GM12891 (cell line): Measurements from ENCODE around the gene STXBP5.

Experiments used
- POLR2A ChIP-seq: IDR thresholded peaks from 2 replicates; pipeline ENCODE4 v1.6.1; 2011; ENCODE audit warnings: low read depth, low read length, control low read depth
- POLR2AphosphoS5 ChIP-seq: IDR thresholded peaks from 2 replicates; pipeline ENCODE4 v1.6.1; 2011; ENCODE audit warnings: low read depth, low read length, control low read depth
- POU2F2 ChIP-seq: IDR thresholded peaks from 2 replicates; pipeline ENCODE4 v1.6.1; 2011; ENCODE audit warnings: low read depth, mild to moderate bottlenecking, control low read depth, low read length, moderate library complexity
- SPI1 ChIP-seq: IDR thresholded peaks from 2 replicates; pipeline ENCODE4 v1.6.1; 2011; ENCODE audit warnings: low read depth, low read length, control low read depth
- TAF1 ChIP-seq: IDR thresholded peaks from 2 replicates; pipeline ENCODE4 v1.6.1; 2011; ENCODE audit warnings: low read depth, low read length, control low read depth

DNA sequence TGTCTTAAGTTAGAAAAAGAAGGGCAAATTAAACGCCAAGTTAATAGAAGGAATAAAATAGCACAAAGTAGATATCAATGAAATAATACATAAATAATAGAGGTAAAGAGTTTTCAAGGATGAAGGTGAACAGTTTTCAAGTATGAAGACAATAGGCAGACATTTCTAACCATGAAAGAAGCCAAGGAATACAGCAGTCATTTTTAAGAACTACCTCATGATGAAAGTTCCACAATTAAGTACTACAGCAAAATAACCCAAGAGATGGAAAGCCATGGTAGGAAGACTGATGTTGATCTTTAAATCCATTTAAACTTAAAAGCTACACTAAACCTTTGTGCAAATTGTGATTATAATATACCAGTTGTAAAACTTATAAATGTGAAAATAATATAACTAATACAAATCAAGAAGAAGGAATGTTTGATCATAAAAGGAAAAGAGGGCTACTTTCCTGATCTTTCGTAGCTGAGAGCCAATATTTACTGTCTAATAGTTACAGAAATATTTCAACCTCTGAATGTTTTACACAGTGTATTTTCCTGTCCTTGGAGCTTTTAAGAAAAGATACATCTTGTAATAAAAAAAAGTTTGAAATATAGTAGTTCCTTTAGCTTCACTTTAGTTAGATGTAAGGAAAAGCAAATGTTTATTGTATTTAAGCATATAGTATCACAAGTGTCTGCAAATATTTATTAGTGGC, 143.1 kb downstream of the STXBP5 start:
- TF ChIP-seq POLR2A: no peak
- TF ChIP-seq TAF1: no peak
- TF ChIP-seq POLR2AphosphoS5: no peak
- TF ChIP-seq POU2F2: no peak
- no peak for TF ChIP-seq SPI1
